SH-SY5Y (cell line): Measurements from ENCODE around the gene MMP24OS.

Source experiments
- GATA2 ChIP-seq: IDR thresholded peaks from 2 replicates; pipeline ENCODE4 v1.6.1; 2011; ENCODE audit warnings: mild to moderate bottlenecking, low read depth, low read length
- GATA3 ChIP-seq: IDR thresholded peaks from 2 replicates; pipeline ENCODE4 v1.6.1; 2011; ENCODE audit warnings: low read depth, mild to moderate bottlenecking, low read length, moderate library complexity

MMP24OS gene

GRCh38 chr20:35312318-35312717 lies 34.4 kb upstream of the MMP24OS start:
- TF ChIP-seq GATA2 (no peak), GATA3 (no peak)

GRCh38 chr20:35311822-35312221 lies 33.9 kb upstream of the MMP24OS start:
- TF ChIP-seq GATA3 (no peak), GATA2 (no peak)

GRCh38 chr20:35311409-35311808 lies 33.5 kb upstream of the MMP24OS start:
- TF ChIP-seq GATA2: no peak
- TF ChIP-seq GATA3: no peak

- TF ChIP-seq GATA2 (no peak), GATA3 (no peak)
Observed at GRCh38 chr20:35307666-35308653, 30.0 kb upstream of the MMP24OS start.

- TF ChIP-seq GATA2 (no peak), GATA3 (no peak)
Observed at GRCh38 chr20:35306931-35307517, 29.1 kb upstream of the MMP24OS start.

- TF ChIP-seq GATA3 (no peak), GATA2 (no peak)
Observed at GRCh38 chr20:35305682-35306556, 28.0 kb upstream of the MMP24OS start.

- TF ChIP-seq GATA3 (no peak), GATA2 (no peak)
Observed at GRCh38 chr20:35304956-35305355, 27.0 kb upstream of the MMP24OS start.

GRCh38 chr20:35303735-35304491 lies 26.0 kb upstream of the MMP24OS start:
- TF ChIP-seq GATA3 (no peak), GATA2 (no peak)

GRCh38 chr20:35303382-35303734 lies 25.4 kb upstream of the MMP24OS start:
- TF ChIP-seq GATA2: no peak
- TF ChIP-seq GATA3: no peak

GRCh38 chr20:35302421-35303335 lies 24.8 kb upstream of the MMP24OS start:
- no peak for TF ChIP-seq GATA2
- no peak for TF ChIP-seq GATA3

- TF ChIP-seq GATA3: no peak
- no peak for TF ChIP-seq GATA2
Observed at GRCh38 chr20:35301426-35301825, 23.5 kb upstream of the MMP24OS start.

GRCh38 chr20:35300469-35301262 lies 22.7 kb upstream of the MMP24OS start:
- TF ChIP-seq GATA3 (no peak), GATA2 (no peak)
